Measurements from ENCODE around the gene TBX20. TPM values are rescaled to one million over a fixed set of nuclear protein-coding genes. Genes with fewer than 3 reads are reported as not detected.
"Not testable (repeated sequence)": the region's sequence is repeated elsewhere in the genome, so short reads cannot be mapped to it uniquely, and the experiment has no call there.

Gene TBX20
- total RNA-seq, 1 experiment from 2014 or later = 2.3 TPM

- DNase-seq (ENCODE audit: low spot score) = not testable (repeated sequence)
Measured at GRCh38 chr7:35161059-35161740, 92.7 kb downstream of the TBX20 start.

Other genes with a start within 250 kb of the TBX20 start
- gene DPY19L1, start 216.6 kb downstream of the TBX20 start, total RNA-seq (2014; rRNA removed; shearing (Covaris generic)) = 97.4 and 119 TPM in 2 replicates

Measured in H4 (cell line).